PFSK-1 (cell line): Measurements from ENCODE around the gene GPR55.

Source experiments
- FOXP2 ChIP-seq: optimal IDR thresholded peaks from 2 replicates; pipeline ENCODE3; 2011; ENCODE audit warnings: borderline replicate concordance, control low read depth, inconsistent platforms; ENCODE audit not compliant: insufficient read depth; ENCODE audit errors: extremely low read length, extremely low read depth
- POLR2AphosphoS5 ChIP-seq: IDR thresholded peaks from 2 replicates; pipeline ENCODE4 v1.6.1; 2012; ENCODE audit warnings: low read depth, mild to moderate bottlenecking, control low read depth, low read length, moderate library complexity
- SIN3A ChIP-seq: IDR thresholded peaks from 2 replicates; pipeline ENCODE4 v1.6.1; 2012; ENCODE audit warnings: mild to moderate bottlenecking, low read length, moderate library complexity, borderline replicate concordance; ENCODE audit not compliant: insufficient read depth
- TAF1 ChIP-seq: IDR thresholded peaks from 2 replicates; pipeline ENCODE4 v1.6.1; 2012; ENCODE audit warnings: low read length, control low read depth, borderline replicate concordance; ENCODE audit not compliant: insufficient read depth
- TF ChIP-seq, protein P1 (sequence below), 2 experiments: IDR thresholded peaks; 2 replicates each; pipeline versions ENCODE4 v1.6.1 to v1.8.0; 2011 to 2012; ENCODE audit warnings: low read depth in 2 of 2, low read length in 2 of 2, control low read depth in 1 of 2, inconsistent platforms in 1 of 2, mild to moderate bottlenecking in 1 of 2, moderate library complexity in 1 of 2; ENCODE audit not compliant: insufficient read depth in 1 of 2

GPR55 gene

DNA sequence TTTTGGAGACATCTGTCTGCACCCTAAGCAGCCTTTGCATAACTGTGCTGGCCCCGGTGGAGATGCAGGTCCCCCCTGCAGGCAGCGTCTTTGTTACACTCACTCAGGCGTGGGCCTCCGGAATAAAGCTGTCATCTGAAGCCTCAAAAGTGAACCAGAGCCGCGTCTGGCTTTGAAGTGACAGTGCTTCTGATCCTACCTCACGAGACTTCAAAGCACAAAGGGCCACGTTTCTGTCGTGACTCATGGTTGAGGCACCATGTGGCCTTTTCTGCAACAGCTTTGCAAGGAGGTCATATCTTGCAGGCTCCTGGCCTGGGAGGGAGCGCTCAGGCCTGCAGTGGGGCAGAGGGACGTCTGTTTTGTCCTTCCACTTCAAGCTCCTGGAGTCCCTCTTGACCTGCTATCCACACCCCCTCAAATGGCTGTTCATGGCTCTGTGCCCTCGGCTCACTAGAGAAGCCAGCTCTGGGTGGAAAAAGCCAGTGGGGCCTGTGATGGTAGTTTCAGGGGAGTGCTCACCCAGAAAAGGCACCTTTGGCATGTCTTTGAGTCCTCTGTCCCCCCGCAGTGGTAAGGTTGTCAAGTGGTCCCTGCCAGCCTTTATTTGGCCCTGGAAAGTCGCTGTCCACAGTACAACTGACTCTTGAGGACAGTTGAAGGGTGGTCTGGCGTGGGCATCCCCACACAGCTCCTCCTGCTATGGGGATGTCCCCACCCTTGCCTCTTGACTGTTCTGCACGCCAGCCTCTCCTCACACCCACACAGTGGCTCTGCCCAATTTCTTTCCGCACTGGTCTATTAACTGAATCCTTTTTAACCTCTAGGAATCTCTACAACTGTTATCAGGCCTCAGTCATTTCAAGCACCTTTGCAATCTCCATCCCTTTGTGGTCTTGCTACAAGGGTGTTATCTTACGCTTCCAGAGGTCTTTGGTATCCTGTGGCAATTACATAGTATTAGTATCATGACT is 19.3 kb downstream of the GPR55 start:
- TF ChIP-seq SIN3A, result no peak
- TF ChIP-seq, protein P1, sequence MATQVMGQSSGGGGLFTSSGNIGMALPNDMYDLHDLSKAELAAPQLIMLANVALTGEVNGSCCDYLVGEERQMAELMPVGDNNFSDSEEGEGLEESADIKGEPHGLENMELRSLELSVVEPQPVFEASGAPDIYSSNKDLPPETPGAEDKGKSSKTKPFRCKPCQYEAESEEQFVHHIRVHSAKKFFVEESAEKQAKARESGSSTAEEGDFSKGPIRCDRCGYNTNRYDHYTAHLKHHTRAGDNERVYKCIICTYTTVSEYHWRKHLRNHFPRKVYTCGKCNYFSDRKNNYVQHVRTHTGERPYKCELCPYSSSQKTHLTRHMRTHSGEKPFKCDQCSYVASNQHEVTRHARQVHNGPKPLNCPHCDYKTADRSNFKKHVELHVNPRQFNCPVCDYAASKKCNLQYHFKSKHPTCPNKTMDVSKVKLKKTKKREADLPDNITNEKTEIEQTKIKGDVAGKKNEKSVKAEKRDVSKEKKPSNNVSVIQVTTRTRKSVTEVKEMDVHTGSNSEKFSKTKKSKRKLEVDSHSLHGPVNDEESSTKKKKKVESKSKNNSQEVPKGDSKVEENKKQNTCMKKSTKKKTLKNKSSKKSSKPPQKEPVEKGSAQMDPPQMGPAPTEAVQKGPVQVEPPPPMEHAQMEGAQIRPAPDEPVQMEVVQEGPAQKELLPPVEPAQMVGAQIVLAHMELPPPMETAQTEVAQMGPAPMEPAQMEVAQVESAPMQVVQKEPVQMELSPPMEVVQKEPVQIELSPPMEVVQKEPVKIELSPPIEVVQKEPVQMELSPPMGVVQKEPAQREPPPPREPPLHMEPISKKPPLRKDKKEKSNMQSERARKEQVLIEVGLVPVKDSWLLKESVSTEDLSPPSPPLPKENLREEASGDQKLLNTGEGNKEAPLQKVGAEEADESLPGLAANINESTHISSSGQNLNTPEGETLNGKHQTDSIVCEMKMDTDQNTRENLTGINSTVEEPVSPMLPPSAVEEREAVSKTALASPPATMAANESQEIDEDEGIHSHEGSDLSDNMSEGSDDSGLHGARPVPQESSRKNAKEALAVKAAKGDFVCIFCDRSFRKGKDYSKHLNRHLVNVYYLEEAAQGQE (IDR thresholded peaks at IDR 0.05; ENCODE audit: insufficient read depth in 1 of 2, low read depth in 2 of 2, low read length in 2 of 2), result no peak
- TF ChIP-seq FOXP2, result no peak
- TF ChIP-seq POLR2AphosphoS5, result no peak
- no peak for TF ChIP-seq TAF1

DNA sequence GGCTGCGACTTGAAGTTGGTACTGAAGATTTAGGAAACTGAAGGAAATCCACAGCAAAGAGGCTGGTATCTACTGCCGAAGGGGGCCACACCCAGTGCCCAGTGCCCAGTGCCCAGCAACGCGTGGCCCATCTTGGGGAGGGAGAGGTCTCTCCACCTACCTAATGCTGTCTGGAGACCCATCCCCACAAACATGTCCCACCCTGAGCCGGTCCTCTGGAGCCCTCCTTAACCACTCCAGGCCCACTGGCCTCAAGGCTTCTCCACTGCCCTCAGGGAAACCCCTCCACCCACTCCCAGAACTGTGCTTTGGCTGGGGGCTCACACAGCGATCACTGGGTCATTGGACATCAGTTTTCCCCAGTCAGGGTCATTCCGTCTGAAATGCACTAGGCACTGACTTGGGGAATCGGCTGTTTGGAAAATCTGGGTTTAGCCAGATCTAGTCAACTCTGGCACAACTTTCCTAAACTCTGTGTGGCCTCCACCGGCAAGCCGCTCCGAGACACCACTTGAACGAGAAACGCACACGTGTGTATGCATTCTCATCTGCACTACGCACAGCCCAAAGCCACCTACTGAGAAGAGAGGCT is 20.1 kb downstream of the GPR55 start:
- TF ChIP-seq, protein P1 (IDR thresholded peaks at IDR 0.05; ENCODE audit: insufficient read depth in 1 of 2, low read depth in 2 of 2, low read length in 2 of 2), result no peak
- TF ChIP-seq FOXP2, result no peak

DNA sequence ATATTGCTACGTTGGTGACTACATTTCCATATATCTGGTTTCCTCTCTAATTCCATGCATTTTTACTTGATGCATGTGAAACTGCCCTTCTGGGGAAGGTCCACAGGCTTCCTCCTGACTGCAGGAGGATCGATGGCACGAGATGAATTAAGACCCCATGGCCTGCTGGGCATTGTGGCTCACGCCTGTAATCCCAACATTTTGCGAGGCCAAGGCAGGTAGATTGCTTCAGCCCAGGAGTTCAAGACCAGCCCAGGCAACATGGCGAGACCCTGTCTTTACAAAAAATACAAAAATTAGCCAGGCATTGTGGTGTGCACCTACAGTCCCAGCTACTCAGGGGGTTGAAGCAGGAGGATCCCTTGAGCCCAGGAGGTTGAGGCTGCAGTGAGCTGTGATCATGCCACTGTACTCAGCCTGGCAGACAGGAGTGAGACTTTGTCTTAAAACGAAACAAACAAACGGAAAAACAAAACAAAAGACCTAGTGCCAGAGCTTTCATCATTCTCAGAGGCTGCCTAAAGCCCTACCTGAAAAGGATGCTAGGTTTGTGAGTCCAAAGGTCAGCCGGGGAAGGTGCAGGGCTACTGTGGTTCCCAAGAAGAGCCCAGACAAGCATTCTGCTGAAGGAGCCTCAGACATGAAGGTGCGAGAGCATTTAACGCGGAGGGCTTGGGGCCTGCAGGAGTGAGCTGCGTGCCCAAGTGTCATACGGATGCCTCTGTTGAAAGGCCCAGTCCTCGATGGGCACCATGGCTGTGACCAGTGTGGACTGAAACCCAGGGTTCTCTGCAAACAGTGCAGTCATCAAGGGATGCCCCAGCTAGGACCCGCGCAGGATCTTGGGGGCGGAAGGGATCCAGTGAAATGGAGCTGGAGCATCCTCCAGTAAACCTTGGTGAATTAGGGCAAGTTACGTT is 21.6 kb downstream of the GPR55 start:
- TF ChIP-seq, protein P1 (IDR thresholded peaks at IDR 0.05; ENCODE audit: insufficient read depth in 1 of 2, low read depth in 2 of 2, low read length in 2 of 2), result no peak
- TF ChIP-seq SIN3A (no peak), POLR2AphosphoS5 (no peak), FOXP2 (no peak), TAF1 (no peak)

DNA sequence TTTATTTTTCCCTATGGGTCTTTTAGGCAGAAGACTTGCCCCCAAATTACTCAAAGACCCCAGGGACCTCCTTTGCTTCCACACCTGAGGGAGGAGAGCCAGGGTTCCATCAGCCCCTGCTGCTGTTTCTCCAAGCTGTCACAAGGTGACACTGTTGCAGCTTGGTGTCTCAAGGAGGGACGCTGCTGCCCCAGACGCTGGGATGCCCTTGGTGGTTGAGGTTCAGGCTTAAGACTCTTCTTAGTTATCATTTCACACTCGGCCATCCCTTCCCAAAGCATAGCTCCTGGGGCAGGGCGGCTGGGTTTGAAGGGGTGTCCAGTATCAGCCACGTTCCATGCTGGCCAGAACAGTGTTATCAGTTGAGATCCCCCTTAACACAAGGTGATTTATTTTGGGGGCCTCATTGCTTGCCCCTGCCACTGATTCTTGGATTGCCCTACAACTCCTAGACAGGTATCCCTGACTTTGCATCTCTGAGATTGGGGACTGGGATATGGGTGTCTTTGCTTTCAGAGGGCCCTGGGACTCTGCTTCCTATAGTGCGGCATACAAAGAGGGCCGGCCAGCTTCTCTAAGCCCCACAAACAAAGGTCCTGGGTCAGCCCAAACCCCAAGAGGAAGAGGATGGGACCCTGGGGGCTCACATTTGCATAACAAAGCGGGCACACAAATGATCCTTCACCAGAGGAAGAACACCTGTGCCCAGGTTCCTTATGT is 22.7 kb downstream of the GPR55 start:
- peak; percentile 25 for TF ChIP-seq FOXP2
- TF ChIP-seq TAF1, result no peak
- no peak for TF ChIP-seq SIN3A

DNA sequence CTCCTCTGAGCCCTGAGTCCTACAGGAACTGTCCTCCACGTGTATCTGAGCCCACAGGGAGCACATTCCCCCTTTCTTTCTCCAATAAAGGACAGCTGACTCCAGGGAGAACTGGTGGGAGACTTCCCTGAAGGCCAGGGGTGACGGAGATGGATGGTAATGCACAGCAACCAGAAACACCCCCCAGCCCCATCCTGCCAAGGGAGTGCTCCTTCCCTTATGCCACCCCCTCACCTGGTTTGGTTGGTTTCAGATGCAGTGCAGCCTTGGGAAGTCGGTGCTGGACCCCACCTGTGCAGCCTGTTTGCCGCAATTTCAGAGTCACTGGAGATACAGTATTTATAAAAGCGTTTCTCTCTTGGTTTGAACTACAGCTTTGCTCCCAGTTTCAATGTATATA is 24.0 kb downstream of the GPR55 start:
- TF ChIP-seq TAF1 (no peak), SIN3A (no peak), FOXP2 (no peak)
